GM23248 (cell line): ENCODE measurements around the gene IL7R. TPM values are rescaled to one million over a fixed set of nuclear protein-coding genes. Genes with fewer than 3 reads are reported as not detected.
"Not testable (repeated sequence)": the region's sequence is repeated elsewhere in the genome, so short reads cannot be mapped to it uniquely, and the experiment has no call there.

Experiments
- DNase-seq: peaks from one replicate; pipeline ENCODE4 v3.0.0-alpha.2; 2015
- H2AFZ ChIP-seq: fragments of 200-600 bp; sonication (generic); 2 replicates; pipeline ENCODE4 v1.6.1; 2016; ENCODE audit warnings: antibody characterized with exemption
- H3F3A ChIP-seq: fragments of 200-600 bp; sonication (generic); 2 replicates; pipeline ENCODE4 v1.6.1; 2016; ENCODE audit warnings: mild to moderate bottlenecking, antibody characterized with exemption, mixed run types; ENCODE audit not compliant: insufficient read depth
- H3K27ac ChIP-seq: fragments of 200-600 bp; sonication (generic); 2 replicates; pipeline ENCODE4 v1.5.1; 2016; ENCODE audit warnings: mild to moderate bottlenecking
- H3K27me3 ChIP-seq: fragments of 200-600 bp; sonication (generic); replicated peaks from 2 replicates; pipeline ENCODE4 v1.6.1; 2016; ENCODE audit warnings: mild to moderate bottlenecking; ENCODE audit not compliant: insufficient read depth
- H3K36me3 ChIP-seq: fragments of 200-600 bp; sonication (generic); 2 replicates; pipeline ENCODE4 v1.6.1; 2016; ENCODE audit warnings: low read depth, mild to moderate bottlenecking
- H3K4me1 ChIP-seq: fragments of 200-600 bp; sonication (generic); 2 replicates; pipeline ENCODE4 v1.6.1; 2016; ENCODE audit warnings: mild to moderate bottlenecking; ENCODE audit not compliant: insufficient read depth
- H3K4me2 ChIP-seq: fragments of 200-600 bp; sonication (generic); one replicate; pipeline ENCODE4 v1.6.1; 2016; ENCODE audit warnings: mild to moderate bottlenecking; ENCODE audit not compliant: unreplicated experiment
- H3K4me3 ChIP-seq: fragments of 200-600 bp; sonication (generic); 2 replicates; pipeline ENCODE4 v1.5.1; 2016; ENCODE audit warnings: mild to moderate bottlenecking
- H3K79me2 ChIP-seq: fragments of 200-600 bp; sonication (generic); 2 replicates; pipeline ENCODE4 v1.6.1; 2016; ENCODE audit warnings: mild to moderate bottlenecking; ENCODE audit not compliant: insufficient read depth
- H3K9ac ChIP-seq: fragments of 200-600 bp; sonication (generic); 2 replicates; pipeline ENCODE4 v1.6.1; 2016; ENCODE audit warnings: mild to moderate bottlenecking
- H3K9me2 ChIP-seq: fragments of 200-600 bp; sonication (generic); 2 replicates; pipeline ENCODE4 v1.6.1; 2016; ENCODE audit warnings: mixed run types, mild to moderate bottlenecking, moderate library complexity; ENCODE audit not compliant: insufficient read depth
- H3K9me3 ChIP-seq: fragments of 200-600 bp; sonication (generic); one replicate; pipeline ENCODE4 v1.6.1; 2017; ENCODE audit warnings: low read depth
- H4K20me1 ChIP-seq: fragments of 200-600 bp; sonication (generic); 2 replicates; pipeline ENCODE4 v1.6.0; 2016; ENCODE audit not compliant: insufficient read depth
- EZH2 ChIP-seq: fragments of 200-600 bp; sonication (generic); IDR thresholded peaks from 2 replicates; pipeline ENCODE4 v1.6.1; 2018; ENCODE audit warnings: antibody characterized with exemption, mild to moderate bottlenecking; ENCODE audit not compliant: insufficient read depth, poor library complexity, severe bottlenecking
- EZH2phosphoT487 ChIP-seq: fragments of 200-600 bp; sonication (generic); IDR thresholded peaks from 2 replicates; pipeline ENCODE4 v1.6.1; 2018; ENCODE audit warnings: antibody characterized with exemption, moderate library complexity, mild to moderate bottlenecking, low read depth; ENCODE audit not compliant: insufficient read depth
- WGBS, 2 experiments: methylation state at CpG; one replicate each; pipeline ENCODE4 v1.1.6; 2015 to 2017; ENCODE audit warnings: low lambda C conversion rate in 2 of 2, low coverage in 1 of 2; ENCODE audit errors: missing lambda C conversion rate in 2 of 2; 5-methylcytosine and 5-hydroxymethylcytosine counted together
- in situ Hi-C: fragments of 300-500 bp; cut with MboI; formaldehyde crosslinking; loops from 2 replicates; pipeline ENCODE4 v1.15.0; 2020
- polyA plus RNA-seq: library from polyadenylated mRNA; unstranded; fragments of >200 nt; fragmentation: Nextera tagmentation; extraction: Ambion mirVana; gene quantifications from 2 replicates; pipeline ENCODE4 v1.2.1, GENCODE V29; 2016
- total RNA-seq: library from RNA; depleted of rRNA; stranded (reverse); fragments of >200 nt; shearing (Covaris generic); gene quantifications from 2 replicates; pipeline ENCODE4 v1.2.3, GENCODE V29; 2014

The IL7R gene
- total and polyA plus RNA-seq, 2 experiments from 2014 or later, result 10.9 to 16.9 TPM

- Histone ChIP-seq H3K27me3 (no peaks in the 10 kb centered on the region), H3K27ac (no peak overlapping the region), H3K36me3 (no peaks in the 10 kb centered on the region), H4K20me1 (no peaks in the 10 kb centered on the region), H3K4me1 (no peaks in the 10 kb centered on the region), H3F3A (no peaks in the 10 kb centered on the region), H3K9me2 (no peaks in the 10 kb centered on the region), H2AFZ (no peak overlapping the region), H3K4me2 (no peak overlapping the region), H3K9me3 (no peaks in the 10 kb centered on the region), H3K79me2 (no peaks in the 10 kb centered on the region), H3K9ac (no peak overlapping the region), H3K4me3 (no peak overlapping the region)
- DNase-seq, result no peak
- TF ChIP-seq EZH2, result no peak
- TF ChIP-seq EZH2phosphoT487, result no peak
- in situ Hi-C loops, result no loop called here
- WGBS, 2 experiments, result 79 to 81% methylated on average over 2 of the region's 2 CpGs
Observed at GRCh38 chr5:35833224-35833623, 23.5 kb upstream of the IL7R start.

DNA sequence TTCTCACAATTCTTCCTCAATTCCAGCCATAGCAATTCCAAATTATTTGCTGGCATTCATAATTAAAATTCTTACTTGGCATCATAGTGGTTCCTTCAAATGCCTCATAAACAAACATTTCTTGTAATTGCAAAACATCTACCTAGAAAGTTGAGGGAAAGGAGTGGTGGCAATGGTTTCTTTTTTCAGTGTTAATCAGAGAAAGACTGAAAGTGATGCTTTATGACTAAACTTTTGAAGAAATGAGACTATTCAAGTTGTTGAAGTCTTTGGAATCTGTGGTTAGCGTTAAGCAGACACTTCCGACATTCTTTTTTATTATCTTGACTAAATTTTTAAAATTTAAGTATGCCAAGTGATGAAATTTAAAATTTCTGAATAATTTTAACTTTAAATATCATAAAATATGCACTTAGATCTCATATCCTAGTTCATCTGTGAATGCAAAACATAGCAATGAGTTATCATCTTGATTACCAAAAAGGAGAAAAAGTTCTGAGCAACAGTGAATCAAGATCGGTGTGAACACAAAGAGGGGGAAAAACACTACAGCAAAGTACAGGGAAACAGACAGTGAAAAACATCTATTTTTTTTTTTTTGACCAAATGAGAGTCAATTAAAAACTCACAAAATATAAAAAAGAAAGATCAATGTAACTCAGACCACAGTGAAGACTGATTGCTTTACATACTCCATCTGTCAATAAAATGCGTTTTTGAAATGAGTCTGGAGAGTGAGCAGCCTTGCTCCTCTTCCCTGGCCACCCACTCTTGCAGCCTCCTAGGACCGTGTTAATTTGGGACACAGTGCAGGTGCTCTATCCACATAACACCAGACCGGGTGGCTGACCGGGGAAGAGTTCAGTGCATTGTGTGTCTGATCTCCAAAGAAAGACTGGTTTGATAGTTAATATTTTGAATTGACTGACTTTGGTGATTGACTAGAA is 20.6 kb upstream of the IL7R start:
- TF ChIP-seq EZH2 (no peak), EZH2phosphoT487 (no peak)
- in situ Hi-C loops, result no loop called here
- DNase-seq, result no peak
- Histone ChIP-seq H3K4me1 (no peaks in the 10 kb centered on the region), H2AFZ (no peak overlapping the region), H3F3A (no peaks in the 10 kb centered on the region), H3K79me2 (no peaks in the 10 kb centered on the region), H3K4me2 (no peak overlapping the region), H3K27ac (no peak overlapping the region), H3K9me3 (no peaks in the 10 kb centered on the region), H3K27me3 (no peaks in the 10 kb centered on the region), H4K20me1 (no peaks in the 10 kb centered on the region), H3K4me3 (no peak overlapping the region), H3K36me3 (no peaks in the 10 kb centered on the region), H3K9me2 (no peaks in the 10 kb centered on the region), H3K9ac (no peak overlapping the region)
- 83 to 85% methylated on average over 7 of the region's 7 CpGs for WGBS, 2 experiments

GRCh38 chr5:35838370-35839042 is 18.2 kb upstream of the IL7R start:
- no peak overlapping the region for H3K27ac ChIP-seq
- no peak overlapping the region for H3K4me2 ChIP-seq
- in situ Hi-C loops, result no loop called here
- no peak for TF ChIP-seq EZH2phosphoT487
- TF ChIP-seq EZH2, result no peak
- peak; percentile 17 for DNase-seq
- no peaks in the 10 kb centered on the region for H3K4me1 ChIP-seq
- no peaks in the 10 kb centered on the region for H4K20me1 ChIP-seq
- H3K27me3 ChIP-seq, result no peaks in the 10 kb centered on the region
- H3K79me2 ChIP-seq, result no peaks in the 10 kb centered on the region
- H2AFZ ChIP-seq, result no peak overlapping the region
- H3K9me2 ChIP-seq, result no peaks in the 10 kb centered on the region
- no peaks in the 10 kb centered on the region for H3K36me3 ChIP-seq
- H3K4me3 ChIP-seq, result no peak overlapping the region
- no peak overlapping the region for H3K9ac ChIP-seq
- 97 to 99% methylated on average over 5 of the region's 5 CpGs for WGBS, 2 experiments
- H3F3A ChIP-seq, result no peaks in the 10 kb centered on the region
- no peaks in the 10 kb centered on the region for H3K9me3 ChIP-seq

DNA sequence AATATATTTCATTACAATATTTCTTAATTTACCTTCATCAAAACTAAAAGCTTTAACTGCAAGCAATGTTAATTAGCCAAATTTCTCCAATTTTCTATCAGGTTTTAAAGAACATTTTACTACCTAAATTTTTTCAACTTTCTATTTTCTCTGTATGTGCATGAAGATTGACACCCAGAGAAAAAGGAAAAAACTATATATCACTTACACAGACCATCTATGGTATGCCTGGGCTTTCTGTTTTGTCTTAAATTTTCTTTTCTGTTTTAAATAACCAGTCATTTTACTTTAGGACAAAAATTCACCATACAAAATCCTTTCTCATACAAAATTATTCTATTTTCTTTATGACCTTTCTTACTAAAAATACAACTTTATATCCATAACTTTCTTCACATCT is 13.8 kb upstream of the IL7R start:
- in situ Hi-C loops, result no loop called here
- Histone ChIP-seq H3K4me1 (no peaks in the 10 kb centered on the region), H3K27ac (no peak overlapping the region), H2AFZ (no peak overlapping the region), H3K27me3 (no peaks in the 10 kb centered on the region), H3K79me2 (no peaks in the 10 kb centered on the region), H3F3A (no peaks in the 10 kb centered on the region), H3K9me3 (no peaks in the 10 kb centered on the region), H4K20me1 (no peaks in the 10 kb centered on the region), H3K9ac (no peak overlapping the region), H3K4me2 (no peak overlapping the region), H3K36me3 (no peaks in the 10 kb centered on the region), H3K4me3 (no peak overlapping the region), H3K9me2 (no peaks in the 10 kb centered on the region)
- no peak for TF ChIP-seq EZH2
- no peak for TF ChIP-seq EZH2phosphoT487
- no peak for DNase-seq

- H3K4me2 ChIP-seq, H3K36me3 ChIP-seq, H3K9me2 ChIP-seq, H3K79me2 ChIP-seq, H3K27ac ChIP-seq, H3K4me3 ChIP-seq, H3F3A ChIP-seq, H3K27me3 ChIP-seq, H3K9me3 ChIP-seq, H3K4me1 ChIP-seq, H3K9ac ChIP-seq, DNase-seq, H2AFZ ChIP-seq, H4K20me1 ChIP-seq, in situ Hi-C loops: not testable (repeated sequence)
- 53 to 59% methylated on average over 2 of the region's 2 CpGs for WGBS, 2 experiments
Observed at GRCh38 chr5:35845508-35845907, 11.2 kb upstream of the IL7R start.
